Embryonic facial prominence (tissue), 1 donor: Measurements from ENCODE around the gene CMTM2.
"Not testable (repeated sequence)": the region's sequence is repeated elsewhere in the genome, so short reads cannot be mapped to it uniquely, and the experiment has no call there.

Experiments
- DNase-seq: peaks from one replicate; pipeline ENCODE4 v3.0.0-alpha.2; 2016; ENCODE audit errors: extremely low spot score

CMTM2 gene

GRCh38 chr16:66552286-66553177 is 26.7 kb upstream of the CMTM2 start, which contains the start of gene CKLF:
Gene CKLF, plus strand, starts transcription at chr16:66552576. Its CDS starts 140 bp downstream, at chr16:66552716.
- DNase-seq, result peak; percentile 79

GRCh38 chr16:66553223-66553622 is 26.0 kb upstream of the CMTM2 start:
- DNase-seq, result no peak

- DNase-seq, result no peak
These were observed 25.2 kb upstream of the CMTM2 start for GRCh38 chr16:66554021-66554420.

GRCh38 chr16:66554495-66554894 is 24.8 kb upstream of the CMTM2 start:
- DNase-seq, result no peak

GRCh38 chr16:66560107-66560506 is 19.2 kb upstream of the CMTM2 start:
- DNase-seq, result no peak

GRCh38 chr16:66561381-66562080 is 17.7 kb upstream of the CMTM2 start:
- DNase-seq, result no peak

GRCh38 chr16:66562409-66562808 is 16.9 kb upstream of the CMTM2 start:
- no peak for DNase-seq

GRCh38 chr16:66562986-66563385 is 16.3 kb upstream of the CMTM2 start:
- DNase-seq, result no peak

GRCh38 chr16:66563574-66564334 is 15.5 kb upstream of the CMTM2 start:
- DNase-seq, result no peak

- no peak for DNase-seq
These were observed 13.0 kb upstream of the CMTM2 start, which contains the start of gene CMTM1 for GRCh38 chr16:66566051-66566901. Gene CMTM1, plus strand, starts transcription at chr16:66566439. Its CDS starts 75 bp downstream, at chr16:66566514.

- DNase-seq, result not testable (repeated sequence)
These were observed 12.0 kb upstream of the CMTM2 start for GRCh38 chr16:66567270-66567669.

- no peak for DNase-seq
These were observed 10.9 kb upstream of the CMTM2 start for GRCh38 chr16:66568355-66568754.

- no peak for DNase-seq
These were observed 10.1 kb upstream of the CMTM2 start for GRCh38 chr16:66569131-66569530.

- DNase-seq, result no peak
These were observed 9.3 kb upstream of the CMTM2 start for GRCh38 chr16:66569827-66570405.

GRCh38 chr16:66572356-66572755 is 6.9 kb upstream of the CMTM2 start:
- no peak for DNase-seq

- DNase-seq, result no peak
These were observed 5.2 kb upstream of the CMTM2 start for GRCh38 chr16:66574081-66574480.

GRCh38 chr16:66574531-66574930 is 4.7 kb upstream of the CMTM2 start:
- DNase-seq, result no peak

GRCh38 chr16:66575060-66575459 is 4.2 kb upstream of the CMTM2 start:
- no peak for DNase-seq

GRCh38 chr16:66576296-66576695 is 3.0 kb upstream of the CMTM2 start:
- no peak for DNase-seq

- DNase-seq, result no peak
These were observed 1.4 kb downstream of the CMTM2 start for GRCh38 chr16:66580605-66581209.
